GM12878 (cell line): ENCODE measurements around the gene ZDBF2. TPM values are rescaled to one million over a fixed set of nuclear protein-coding genes. Genes with fewer than 3 reads are reported as not detected.

Source experiments
- ATAC-seq: fragments of 200-7000 bp; cut with Tn5 transposase; 3 replicates; pipeline ENCODE4 v1.9.1; 2020; ENCODE audit warnings: mild to moderate bottlenecking, moderate library complexity
- BruUV-seq: library from RNA; stranded (reverse); fragments of 400-500 nt; replicated peaks from 2 replicates; lab custom pipeline; 2021; lab: Mats Ljungman, UMichigan
- CTCF ChIA-PET: fragments of 300-600 bp; sonication (Branson Sonifier 250); formaldehyde crosslinking; extraction: SDS; loops from one replicate; lab custom pipeline; 2021; ENCODE audit warnings: inconsistent platforms; lab: Yijun Ruan, JAX
- POLR2A ChIA-PET: fragments of 350-600 bp; formaldehyde crosslinking; extraction: SDS; loops from one replicate; lab custom pipeline; 2021; ENCODE audit warnings: inconsistent platforms; lab: Charles Lee
- RAD21 ChIA-PET: fragments of 300-600 bp; sonication (Branson Sonifier 250); formaldehyde crosslinking; loops from one replicate; lab custom pipeline; 2023; ENCODE audit warnings: antibody characterized with exemption; ENCODE audit not compliant: unreplicated experiment; lab: Charles Lee
- SMC1A ChIA-PET: fragments of 300-600 bp; sonication (Branson Sonifier 250); formaldehyde crosslinking; loops from one replicate; lab custom pipeline; 2023; ENCODE audit not compliant: unreplicated experiment, uncharacterized antibody; lab: Charles Lee
- DNase-seq: peaks from one replicate; pipeline ENCODE4 v3.0.0-alpha.2; 2011; ENCODE audit warnings: low read depth, low spot score
- FAIRE-seq: peaks from 3 replicates; lab custom pipeline; 2011; peaks lifted over from hg19 to GRCh38; lab: Jason Lieb, UNC
- H2AFZ ChIP-seq: 2 replicates; pipeline ENCODE4 v1.6.0; 2011; ENCODE audit warnings: low read depth, low read length, control low read depth; ENCODE audit not compliant: control insufficient read depth
- H3K27ac ChIP-seq: 2 replicates; pipeline ENCODE4 v1.5.1; 2011; ENCODE audit warnings: control low read depth; ENCODE audit not compliant: control insufficient read depth, insufficient read depth
- H3K27me3 ChIP-seq, 2 experiments: replicated peaks in 1 of 2; 2 replicates each; pipeline versions ENCODE4 v1.6.0 to v1.6.1; 2011; ENCODE audit warnings: low read length in 1 of 2; ENCODE audit not compliant: control insufficient read depth in 2 of 2, insufficient read depth in 2 of 2
- H3K36me3 ChIP-seq, 2 experiments: 2 replicates each; pipeline ENCODE4 v1.5.1; 2011; ENCODE audit warnings: low read length in 1 of 2; ENCODE audit not compliant: control insufficient read depth in 2 of 2, insufficient read depth in 2 of 2
- H3K4me1 ChIP-seq: 2 replicates; pipeline ENCODE4 v1.6.1; 2011; ENCODE audit warnings: mild to moderate bottlenecking, low read length, moderate library complexity, mixed read lengths; ENCODE audit not compliant: control insufficient read depth, insufficient read depth
- H3K4me2 ChIP-seq: 2 replicates; pipeline ENCODE4 v1.6.0; 2011; ENCODE audit warnings: control low read depth; ENCODE audit not compliant: control insufficient read depth, insufficient read depth
- H3K4me3 ChIP-seq: fragments of 200-600 bp; sonication (generic); 2 replicates; pipeline ENCODE4 v1.5.1; 2016
- H3K79me2 ChIP-seq: 2 replicates; pipeline ENCODE4 v1.6.0; 2011; ENCODE audit warnings: low read length; ENCODE audit not compliant: control insufficient read depth, insufficient read depth
- H3K9ac ChIP-seq: 2 replicates; pipeline ENCODE4 v1.8.0; 2011; ENCODE audit warnings: low read length, control low read depth, mixed read lengths; ENCODE audit not compliant: control insufficient read depth, insufficient read depth
- H3K9me3 ChIP-seq: replicated peaks from 3 replicates; pipeline ENCODE4 v1.5.1; 2011; ENCODE audit warnings: mild to moderate bottlenecking, low read length; ENCODE audit not compliant: control insufficient read depth, insufficient read depth
- H4K20me1 ChIP-seq: 2 replicates; pipeline ENCODE4 v1.6.0; 2011; ENCODE audit not compliant: control insufficient read depth, insufficient read depth
- CBX5 ChIP-seq: sonication (generic); IDR thresholded peaks from 2 replicates; pipeline ENCODE4 v1.6.1; 2016; ENCODE audit warnings: low read depth, moderate library complexity, mild to moderate bottlenecking, inconsistent platforms
- CEBPB ChIP-seq, 2 experiments: fragments of 150-350 bp in 1 of 2; IDR thresholded peaks; 2 replicates each; pipeline ENCODE4 v1.6.1; 2012 to 2014; ENCODE audit warnings: low read depth in 2 of 2, low read length in 2 of 2, borderline replicate concordance in 1 of 2, inconsistent platforms in 1 of 2
- CHD4 ChIP-seq: fragments of 200-600 bp; sonication (generic); IDR thresholded peaks from 2 replicates; pipeline ENCODE4 v1.6.1; 2016; ENCODE audit warnings: mild to moderate bottlenecking
- CREM ChIP-seq: IDR thresholded peaks from 2 replicates; pipeline ENCODE4 v1.6.1; 2014; ENCODE audit warnings: antibody characterized with exemption, low read depth
- HDAC6 ChIP-seq: fragments of 200-600 bp; sonication (generic); IDR thresholded peaks from one replicate; pipeline ENCODE4 v1.8.0; 2017; ENCODE audit warnings: antibody characterized with exemption; ENCODE audit not compliant: unreplicated experiment
- IKZF1 ChIP-seq: fragments of 450-650 bp; conservative IDR thresholded peaks from 2 replicates; pipeline ENCODE4 v1.6.1; 2017; ENCODE audit warnings: antibody characterized with exemption, mild to moderate bottlenecking
- IRF4 ChIP-seq: IDR thresholded peaks from 2 replicates; pipeline ENCODE4 v1.6.1; 2011; ENCODE audit warnings: low read depth, low read length
- MEF2B ChIP-seq: fragments of 450-650 bp; IDR thresholded peaks from 2 replicates; pipeline ENCODE4 v1.6.1; 2018; ENCODE audit warnings: mild to moderate bottlenecking, moderate library complexity; ENCODE audit not compliant: partially characterized antibody, poor library complexity, severe bottlenecking
- NFXL1 ChIP-seq: fragments of 450-650 bp; IDR thresholded peaks from 2 replicates; pipeline ENCODE4 v1.6.1; 2017; ENCODE audit warnings: antibody characterized with exemption, mild to moderate bottlenecking, borderline replicate concordance
- ZNF24 ChIP-seq: fragments of 450-650 bp; IDR thresholded peaks from 2 replicates; pipeline ENCODE4 v1.6.1; 2017; ENCODE audit warnings: antibody characterized with exemption, mild to moderate bottlenecking
- WGBS: methylation state at CpG from one replicate; pipeline ENCODE4 v1.1.6; 2016; ENCODE audit warnings: low lambda C conversion rate; ENCODE audit not compliant: insufficient replicate concordance, insufficient coverage; ENCODE audit errors: missing lambda C conversion rate; 5-methylcytosine and 5-hydroxymethylcytosine counted together
- in situ Hi-C: fragments of 300-500 bp; cut with MboI; formaldehyde crosslinking; loops from 9 replicates; pipeline ENCODE4 v1.14.3; 2018; ENCODE audit warnings: mixed read lengths
- intact Hi-C: fragments of 100-400 bp; cut with micrococcal nuclease; formaldehyde crosslinking; loops from one replicate; pipeline ENCODE4 v1.14.2; 2022; ENCODE audit not compliant: unreplicated experiment
- polyA plus RNA-seq, 11 experiments: library from polyadenylated mRNA; depleted of rRNA in 4 of 11; unstranded in 6 of 11; stranded (reverse) in 5 of 11; fragments of >200 nt; fragmentation: Nextera tagmentation in 4 of 11; fragmentation: Illumina TruSeq in 1 of 11; extraction: Ambion mirVana in 4 of 11; extraction: Trizol in 1 of 11; gene quantifications; 1 replicate in 1 of 11; 2 replicates in 10 of 11; pipeline versions ENCODE4 v1.2.1 to v1.2.3, GENCODE V29; 2011 to 2016; ENCODE audit warnings: inconsistent platforms in 2 of 11, missing spikeins in 2 of 11, low read depth in 1 of 11
- total RNA-seq, 4 experiments: library from RNA; depleted of rRNA in 3 of 4; stranded (reverse); fragments of >200 nt in 3 of 4; fragmentation: Illumina TruSeq in 1 of 4; extraction: Trizol in 1 of 4; gene quantifications; 2 replicates each; pipeline versions ENCODE4 v1.2.1 to v1.2.3, GENCODE V29; 2013 to 2021
- TF ChIP-seq, protein P1 (sequence below): fragments of 450-650 bp; IDR thresholded peaks from 2 replicates; pipeline ENCODE4 v1.6.1; 2017; ENCODE audit warnings: antibody characterized with exemption, mild to moderate bottlenecking, moderate library complexity
- TF ChIP-seq, protein P2 (sequence below): IDR thresholded peaks from 2 replicates; pipeline ENCODE4 v1.6.1; 2012; ENCODE audit warnings: low read depth, low read length, improper control_type of control experiment
- TF ChIP-seq, protein P3 (sequence below): IDR thresholded peaks from 2 replicates; pipeline ENCODE4 v1.6.1; 2011; ENCODE audit warnings: low read depth, low read length, improper control_type of control experiment, borderline replicate concordance
- TF ChIP-seq, protein P4 (sequence below): fragments of 450-650 bp; IDR thresholded peaks from 2 replicates; pipeline ENCODE4 v1.6.1; 2018; ENCODE audit warnings: borderline replicate concordance, mild to moderate bottlenecking; ENCODE audit not compliant: partially characterized antibody
- TF ChIP-seq, protein P5 (sequence below), 3 experiments: IDR thresholded peaks in 2 of 3; conservative IDR thresholded peaks in 1 of 3; 2 replicates each; pipeline ENCODE4 v1.5.1; 2011; ENCODE audit warnings: low read depth in 3 of 3, low read length in 3 of 3, mild to moderate bottlenecking in 3 of 3, control low read depth in 2 of 3, moderate library complexity in 2 of 3, inconsistent platforms in 1 of 3, mixed read lengths in 1 of 3; ENCODE audit not compliant: control insufficient read depth in 2 of 3, insufficient read depth in 1 of 3; ENCODE audit errors: extremely low read depth in 1 of 3

ZDBF2 gene
- total and polyA plus RNA-seq, 10 of the 15 experiments (the other 5 are each of a cell fraction or from before 2014, with no cell fraction given): 0.60 to 21.1 (median 4.2) TPM

DNA sequence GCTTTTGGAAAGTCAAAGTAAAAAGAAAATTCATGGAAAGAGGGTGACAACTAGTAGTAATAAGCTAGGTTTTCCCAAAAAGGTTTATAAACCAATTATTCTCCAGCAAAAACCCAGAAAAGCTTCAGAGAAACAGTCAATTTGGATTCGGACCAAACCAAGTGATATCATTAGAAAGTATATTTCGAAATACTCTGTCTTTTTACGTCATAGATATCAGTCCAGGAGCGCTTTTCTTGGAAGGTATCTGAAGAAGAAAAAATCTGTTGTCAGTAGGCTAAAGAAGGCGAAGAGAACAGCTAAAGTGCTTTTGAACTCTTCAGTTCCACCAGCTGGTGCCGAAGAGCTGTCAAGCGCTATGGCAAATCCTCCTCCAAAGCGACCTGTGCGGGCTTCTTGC, 36.6 kb downstream of the ZDBF2 start:
- ChIA-PET RAD21 (no interaction called here), POLR2A (no interaction called here), SMC1A (interaction anchor here (1.1 kb wide), 1 partner anchor 14 kb away, joined by 4 read pairs; no protein-coding TSS in a partner anchor), CTCF (interaction anchor here (0.9 kb wide), 1 partner anchor 9 kb away, joined by 4 read pairs; no protein-coding TSS in a partner anchor)
- H3K4me2 ChIP-seq: no peak overlapping the region
- H3K36me3 ChIP-seq: no peaks in the 10 kb centered on the region
- FAIRE-seq (peak; percentile 31), ATAC-seq (no peak), DNase-seq (no peak)
- H3K27me3 ChIP-seq: no peaks in the 10 kb centered on the region
- no peaks in the 10 kb centered on the region for H3K9me3 ChIP-seq
- intact Hi-C loops (no loop called here), in situ Hi-C loops (no loop called here)
- H4K20me1 ChIP-seq: no peaks in the 10 kb centered on the region
- no peak overlapping the region for H2AFZ ChIP-seq
- H3K4me1 ChIP-seq: no peaks in the 10 kb centered on the region
- no peaks in the 10 kb centered on the region for H3K79me2 ChIP-seq
- no peak overlapping the region for H3K4me3 ChIP-seq
- BruUV-seq: no TSS peak
- H3K27ac ChIP-seq: no peak overlapping the region
- TF ChIP-seq, protein P1, sequence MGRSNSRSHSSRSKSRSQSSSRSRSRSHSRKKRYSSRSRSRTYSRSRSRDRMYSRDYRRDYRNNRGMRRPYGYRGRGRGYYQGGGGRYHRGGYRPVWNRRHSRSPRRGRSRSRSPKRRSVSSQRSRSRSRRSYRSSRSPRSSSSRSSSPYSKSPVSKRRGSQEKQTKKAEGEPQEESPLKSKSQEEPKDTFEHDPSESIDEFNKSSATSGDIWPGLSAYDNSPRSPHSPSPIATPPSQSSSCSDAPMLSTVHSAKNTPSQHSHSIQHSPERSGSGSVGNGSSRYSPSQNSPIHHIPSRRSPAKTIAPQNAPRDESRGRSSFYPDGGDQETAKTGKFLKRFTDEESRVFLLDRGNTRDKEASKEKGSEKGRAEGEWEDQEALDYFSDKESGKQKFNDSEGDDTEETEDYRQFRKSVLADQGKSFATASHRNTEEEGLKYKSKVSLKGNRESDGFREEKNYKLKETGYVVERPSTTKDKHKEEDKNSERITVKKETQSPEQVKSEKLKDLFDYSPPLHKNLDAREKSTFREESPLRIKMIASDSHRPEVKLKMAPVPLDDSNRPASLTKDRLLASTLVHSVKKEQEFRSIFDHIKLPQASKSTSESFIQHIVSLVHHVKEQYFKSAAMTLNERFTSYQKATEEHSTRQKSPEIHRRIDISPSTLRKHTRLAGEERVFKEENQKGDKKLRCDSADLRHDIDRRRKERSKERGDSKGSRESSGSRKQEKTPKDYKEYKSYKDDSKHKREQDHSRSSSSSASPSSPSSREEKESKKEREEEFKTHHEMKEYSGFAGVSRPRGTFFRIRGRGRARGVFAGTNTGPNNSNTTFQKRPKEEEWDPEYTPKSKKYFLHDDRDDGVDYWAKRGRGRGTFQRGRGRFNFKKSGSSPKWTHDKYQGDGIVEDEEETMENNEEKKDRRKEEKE: no peak
- TF ChIP-seq NFXL1 (no peak), IKZF1 (no peak), CEBPB (IDR thresholded peaks at IDR 0.05; ENCODE audit: borderline replicate concordance in 1 of 2, low read depth in 2 of 2, low read length in 2 of 2) (no peak), HDAC6 (no peak), CBX5 (no peak), CHD4 (no peak), IRF4 (no peak), ZNF24 (no peak), MEF2B (no peak), CREM (no peak)
- TF ChIP-seq, protein P2, sequence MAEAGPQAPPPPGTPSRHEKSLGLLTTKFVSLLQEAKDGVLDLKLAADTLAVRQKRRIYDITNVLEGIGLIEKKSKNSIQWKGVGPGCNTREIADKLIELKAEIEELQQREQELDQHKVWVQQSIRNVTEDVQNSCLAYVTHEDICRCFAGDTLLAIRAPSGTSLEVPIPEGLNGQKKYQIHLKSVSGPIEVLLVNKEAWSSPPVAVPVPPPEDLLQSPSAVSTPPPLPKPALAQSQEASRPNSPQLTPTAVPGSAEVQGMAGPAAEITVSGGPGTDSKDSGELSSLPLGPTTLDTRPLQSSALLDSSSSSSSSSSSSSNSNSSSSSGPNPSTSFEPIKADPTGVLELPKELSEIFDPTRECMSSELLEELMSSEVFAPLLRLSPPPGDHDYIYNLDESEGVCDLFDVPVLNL: no peak
- TF ChIP-seq, protein P3, sequence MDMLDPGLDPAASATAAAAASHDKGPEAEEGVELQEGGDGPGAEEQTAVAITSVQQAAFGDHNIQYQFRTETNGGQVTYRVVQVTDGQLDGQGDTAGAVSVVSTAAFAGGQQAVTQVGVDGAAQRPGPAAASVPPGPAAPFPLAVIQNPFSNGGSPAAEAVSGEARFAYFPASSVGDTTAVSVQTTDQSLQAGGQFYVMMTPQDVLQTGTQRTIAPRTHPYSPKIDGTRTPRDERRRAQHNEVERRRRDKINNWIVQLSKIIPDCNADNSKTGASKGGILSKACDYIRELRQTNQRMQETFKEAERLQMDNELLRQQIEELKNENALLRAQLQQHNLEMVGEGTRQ: no peak
- TF ChIP-seq, protein P4, sequence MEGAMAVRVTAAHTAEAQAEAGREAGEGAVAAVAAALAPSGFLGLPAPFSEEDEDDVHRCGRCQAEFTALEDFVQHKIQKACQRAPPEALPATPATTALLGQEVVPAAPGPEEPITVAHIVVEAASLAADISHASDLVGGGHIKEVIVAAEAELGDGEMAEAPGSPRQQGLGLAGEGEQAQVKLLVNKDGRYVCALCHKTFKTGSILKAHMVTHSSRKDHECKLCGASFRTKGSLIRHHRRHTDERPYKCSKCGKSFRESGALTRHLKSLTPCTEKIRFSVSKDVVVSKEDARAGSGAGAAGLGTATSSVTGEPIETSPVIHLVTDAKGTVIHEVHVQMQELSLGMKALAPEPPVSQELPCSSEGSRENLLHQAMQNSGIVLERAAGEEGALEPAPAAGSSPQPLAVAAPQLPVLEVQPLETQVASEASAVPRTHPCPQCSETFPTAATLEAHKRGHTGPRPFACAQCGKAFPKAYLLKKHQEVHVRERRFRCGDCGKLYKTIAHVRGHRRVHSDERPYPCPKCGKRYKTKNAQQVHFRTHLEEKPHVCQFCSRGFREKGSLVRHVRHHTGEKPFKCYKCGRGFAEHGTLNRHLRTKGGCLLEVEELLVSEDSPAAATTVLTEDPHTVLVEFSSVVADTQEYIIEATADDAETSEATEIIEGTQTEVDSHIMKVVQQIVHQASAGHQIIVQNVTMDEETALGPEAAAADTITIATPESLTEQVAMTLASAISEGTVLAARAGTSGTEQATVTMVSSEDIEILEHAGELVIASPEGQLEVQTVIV: no peak
- TF ChIP-seq, protein P5, sequence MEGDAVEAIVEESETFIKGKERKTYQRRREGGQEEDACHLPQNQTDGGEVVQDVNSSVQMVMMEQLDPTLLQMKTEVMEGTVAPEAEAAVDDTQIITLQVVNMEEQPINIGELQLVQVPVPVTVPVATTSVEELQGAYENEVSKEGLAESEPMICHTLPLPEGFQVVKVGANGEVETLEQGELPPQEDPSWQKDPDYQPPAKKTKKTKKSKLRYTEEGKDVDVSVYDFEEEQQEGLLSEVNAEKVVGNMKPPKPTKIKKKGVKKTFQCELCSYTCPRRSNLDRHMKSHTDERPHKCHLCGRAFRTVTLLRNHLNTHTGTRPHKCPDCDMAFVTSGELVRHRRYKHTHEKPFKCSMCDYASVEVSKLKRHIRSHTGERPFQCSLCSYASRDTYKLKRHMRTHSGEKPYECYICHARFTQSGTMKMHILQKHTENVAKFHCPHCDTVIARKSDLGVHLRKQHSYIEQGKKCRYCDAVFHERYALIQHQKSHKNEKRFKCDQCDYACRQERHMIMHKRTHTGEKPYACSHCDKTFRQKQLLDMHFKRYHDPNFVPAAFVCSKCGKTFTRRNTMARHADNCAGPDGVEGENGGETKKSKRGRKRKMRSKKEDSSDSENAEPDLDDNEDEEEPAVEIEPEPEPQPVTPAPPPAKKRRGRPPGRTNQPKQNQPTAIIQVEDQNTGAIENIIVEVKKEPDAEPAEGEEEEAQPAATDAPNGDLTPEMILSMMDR (IDR thresholded peaks at IDR 0.05 in 2 of 3, conservative IDR thresholded peaks at IDR 0.05 in 1 of 3; ENCODE audit: control insufficient read depth in 2 of 3, extremely low read depth in 1 of 3, insufficient read depth in 1 of 3, low read depth in 3 of 3, low read length in 3 of 3): no peak
- no peak overlapping the region for H3K9ac ChIP-seq
- WGBS: 87% methylated on average over 9 of the region's 9 CpGs
